Motor neuron (in vitro differentiated cells): ENCODE measurements around the gene ROPN1L. TPM values are rescaled to one million over a fixed set of nuclear protein-coding genes. Genes with fewer than 3 reads are reported as not detected.

Experiments used
- ATAC-seq, 8 experiments: fragments of 200-7000 bp; cut with Tn5 transposase; replicated peaks in 6 of 8; 2 replicates each; pipeline ENCODE4 v1.8.0; 2021; ENCODE audit warnings: mild to moderate bottlenecking in 8 of 8, moderate library complexity in 8 of 8
- H3K27ac ChIP-seq, 2 donors: fragments of 250-450 bp; sonication (Bioruptor Pico); 2 replicates each; pipeline ENCODE4 v1.9.0; 2021; ENCODE audit warnings: antibody characterized with exemption in 2 of 2, mild to moderate bottlenecking in 2 of 2, moderate library complexity in 1 of 2
- H3K4me1 ChIP-seq, 2 donors: fragments of 250-450 bp; sonication (Bioruptor Pico); replicated peaks in 1 of 2; 2 replicates each; pipeline ENCODE4 v1.6.1; 2021; ENCODE audit warnings: antibody characterized with exemption in 2 of 2, mild to moderate bottlenecking in 2 of 2, moderate library complexity in 1 of 2
- H3K4me3 ChIP-seq, 5 donors: fragments of 250-450 bp; sonication (Bioruptor Pico); 2 replicates each; pipeline ENCODE4 v1.9.0; 2021; ENCODE audit warnings: antibody characterized with exemption in 5 of 5, mild to moderate bottlenecking in 5 of 5, moderate library complexity in 4 of 5
- WGBS, 10 experiments: fragments of 450-650 bp; shearing (Covaris generic); methylation state at CpG; one replicate each; pipeline ENCODE4 v1.0.0; 2022; 5-methylcytosine and 5-hydroxymethylcytosine counted together
- in situ Hi-C, 9 experiments: fragments of 400-800 bp; cut with MboI; loops; one replicate each; pipeline ENCODE4 v1.15.0; 2021; ENCODE audit warnings: low sequenced_read_pairs in 9 of 9, low pct_unique_long_range_greater_than_20kb in 2 of 9; ENCODE audit not compliant: unreplicated experiment in 9 of 9
- total RNA-seq, 8 experiments: library from RNA; unstranded; fragments of 300-600 nt; gene quantifications; 2 replicates each; pipeline versions ENCODE4 v1.2.3 to v1.2.4, GENCODE V29; 2022

The ROPN1L gene
- total RNA-seq, 8 experiments from 2014 or later: 1.1 to 25.7 (median 2.2) TPM; not detected in 1

DNA sequence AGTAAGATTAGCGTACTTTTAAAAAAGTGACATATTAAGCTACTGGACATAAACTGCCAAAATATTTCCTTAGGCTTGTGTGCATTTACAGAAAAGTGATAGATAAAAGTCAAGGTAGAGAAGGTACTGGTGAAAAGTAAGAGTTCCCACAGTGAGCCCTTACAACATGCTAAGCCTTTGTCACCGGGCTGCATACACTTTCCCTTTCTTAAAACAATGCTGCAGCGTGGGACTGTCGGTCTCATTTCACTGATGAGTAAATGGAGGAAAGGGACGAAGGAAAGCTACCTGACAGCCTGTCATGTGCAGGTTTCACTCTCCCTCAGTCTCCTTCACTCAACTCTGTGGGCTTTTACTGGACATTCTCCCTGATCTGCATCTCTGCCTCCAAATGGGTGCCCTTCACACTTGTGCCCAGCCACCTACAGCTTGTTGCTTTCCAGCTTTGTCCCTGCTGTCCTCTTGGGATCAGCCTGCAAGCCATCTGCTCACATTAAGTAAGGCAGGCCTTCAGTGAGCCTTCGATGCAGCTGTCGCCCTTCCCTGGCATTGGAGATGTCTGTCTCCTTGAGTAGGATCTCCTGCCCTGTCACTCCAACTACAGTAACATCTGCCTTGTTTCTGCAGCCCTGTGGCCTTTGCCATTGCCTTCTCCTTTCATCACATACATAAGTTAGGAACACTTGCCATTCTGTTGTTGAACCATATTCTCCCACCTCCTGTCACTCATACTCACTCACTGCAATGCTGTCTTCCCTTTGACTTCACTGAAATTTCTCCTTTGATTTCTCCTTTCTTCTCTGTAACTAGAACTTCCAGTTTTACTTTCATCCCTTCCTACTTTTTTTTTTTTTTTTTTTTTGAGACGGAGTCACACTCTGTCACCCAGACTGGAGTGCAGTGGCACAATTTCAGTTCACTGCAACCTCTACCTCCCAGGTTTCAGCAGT lies 9.3 kb upstream of the ROPN1L start:
- Histone ChIP-seq H3K4me1 (no peaks in the 10 kb centered on the region), H3K4me3 (no peak overlapping the region), H3K27ac (peak overlapping the region in 1 of 2 donors; percentile 30)
- in situ Hi-C loops: loop anchor here in 1 of 9 experiments (25.0 kb wide), 1 partner anchor 170 kb away; the partner anchor contains the start of gene CCT5
- 65 to 100% (median 98%) methylated on average over 1 to 8 of the region's 8 CpGs for WGBS, 10 experiments
- no peak for ATAC-seq

DNA sequence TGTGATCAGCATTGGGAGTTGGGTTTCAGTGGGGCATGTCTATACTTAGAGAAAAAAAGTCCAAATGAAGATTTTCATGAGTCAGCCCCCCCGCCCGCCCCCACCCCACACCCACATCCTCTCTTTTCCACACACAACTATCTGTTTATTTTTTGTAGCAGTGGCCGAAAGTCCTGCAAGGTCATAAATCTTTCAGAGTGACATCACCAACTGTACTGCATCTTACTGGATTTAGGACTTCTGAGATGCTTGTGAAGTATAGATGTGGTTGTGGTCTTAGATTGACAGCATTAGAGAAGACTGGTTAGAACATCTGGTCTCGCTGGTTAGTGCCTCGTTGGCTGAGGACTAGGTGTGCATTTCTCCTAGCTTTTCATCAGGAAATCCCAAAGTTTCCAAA lies 7.3 kb upstream of the ROPN1L start:
- WGBS, 10 experiments: 66 to 100% (median 92%) methylated on average over 1 to 3 of the region's 5 CpGs; no CpG with 5 or more reads in 3 of the 10 experiments
- Histone ChIP-seq H3K4me1 (no peaks in the 10 kb centered on the region), H3K4me3 (no peak overlapping the region), H3K27ac (no peak overlapping the region)
- in situ Hi-C loops: loop anchor here in 1 of 9 experiments (25.0 kb wide), 1 partner anchor 172 kb away; the partner anchor contains the start of gene CCT5
- no peak for ATAC-seq

GRCh38 chr5:10438301-10438700 lies 3.4 kb upstream of the ROPN1L start:
- ATAC-seq: no peak
- peaks cover 3 to 4% of the 10 kb centered on the region in 2 donors for H3K4me1 ChIP-seq
- in situ Hi-C loops: loop anchor here in 1 of 9 experiments (25.0 kb wide), 1 partner anchor 176 kb away; the partner anchor contains the start of gene CCT5
- H3K4me3 ChIP-seq: no peak overlapping the region
- 72 to 100% (median 95%) methylated on average over 2 to 4 of the region's 4 CpGs; no CpG with 5 or more reads in 2 of the 10 experiments for WGBS, 10 experiments
- no peak overlapping the region for H3K27ac ChIP-seq

- in situ Hi-C loops: loop anchor here in 1 of 9 experiments (25.0 kb wide), 1 partner anchor 177 kb away; the partner anchor contains the start of gene CCT5
- H3K4me3 ChIP-seq: no peak overlapping the region
- no peak for ATAC-seq
- peaks cover 3 to 4% of the 10 kb centered on the region in 2 donors for H3K4me1 ChIP-seq
- 50 to 100% (median 83%) methylated on average over 1 to 4 of the region's 4 CpGs for WGBS, 10 experiments
- no peak overlapping the region for H3K27ac ChIP-seq
Observed at GRCh38 chr5:10439692-10440091, 2.0 kb upstream of the ROPN1L start.

GRCh38 chr5:10440367-10440990 lies 1.2 kb upstream of the ROPN1L start:
- Histone ChIP-seq H3K4me1 (peaks cover 3 to 4% of the 10 kb centered on the region in 2 donors), H3K27ac (no peak overlapping the region), H3K4me3 (peak overlapping the region in 3 of 5 donors; percentile 56 to 64 (median 62))
- WGBS, 10 experiments: 61 to 93% (median 79%) methylated on average over 2 to 12 of the region's 16 CpGs
- in situ Hi-C loops: loop anchor here in 1 of 9 experiments (25.0 kb wide), 1 partner anchor 178 kb away; the partner anchor contains the start of gene CCT5
- no peak for ATAC-seq

DNA sequence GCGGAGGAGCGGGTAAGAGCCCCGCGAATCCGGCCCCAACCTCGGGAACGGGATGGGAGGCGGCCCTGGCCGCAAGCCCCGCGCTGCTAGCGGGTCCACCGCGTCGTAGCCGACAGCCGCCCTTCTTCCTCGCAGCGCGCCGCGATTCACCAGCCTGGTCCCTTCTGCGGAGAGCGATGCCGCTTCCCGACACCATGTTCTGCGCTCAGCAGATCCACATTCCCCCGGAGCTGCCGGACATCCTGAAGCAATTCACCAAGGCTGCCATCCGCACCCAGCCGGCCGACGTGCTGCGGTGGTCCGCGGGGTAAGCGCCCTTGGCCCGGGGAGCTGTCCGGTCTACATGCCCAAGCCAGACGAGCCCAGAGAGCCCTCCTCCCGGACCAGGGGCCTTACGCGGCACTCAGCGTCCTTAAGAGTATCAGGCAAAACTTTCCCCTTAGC lies 335 bp downstream of the ROPN1L start:
- no peak overlapping the region for H3K27ac ChIP-seq
- peak; percentile 57 to 75 (median 70) for ATAC-seq
- in situ Hi-C loops: loop anchor here in 1 of 9 experiments (25.0 kb wide), 1 partner anchor 180 kb away; the partner anchor contains the start of gene CCT5
- peaks cover 3 to 4% of the 10 kb centered on the region in 2 donors for H3K4me1 ChIP-seq
- peak overlapping the region; percentile 54 to 71 (median 62) for H3K4me3 ChIP-seq
- WGBS, 10 experiments: 0 to 18% (median 4%) methylated on average over 3 to 19 of the region's 44 CpGs; no CpG with 5 or more reads in 5 of the 10 experiments

- Histone ChIP-seq H3K27ac (no peak overlapping the region), H3K4me1 (peaks cover 3 to 4% of the 10 kb centered on the region in 2 donors), H3K4me3 (peak overlapping the region in 3 of 5 donors; percentile 56 to 71 (median 64))
- in situ Hi-C loops: loop anchor here in 1 of 9 experiments (25.0 kb wide), 1 partner anchor 180 kb away; the partner anchor contains the start of gene CCT5
- 0 to 74% (median 23%) methylated on average over 1 to 4 of the region's 4 CpGs for WGBS, 10 experiments
- no peak for ATAC-seq
Observed at GRCh38 chr5:10442576-10442975, 897 bp downstream of the ROPN1L start.

- no peak for ATAC-seq
- in situ Hi-C loops: loop anchor here in 1 of 9 experiments (25.0 kb wide), 1 partner anchor 183 kb away; the partner anchor contains the start of gene CCT5
- Histone ChIP-seq H3K4me3 (no peak overlapping the region), H3K27ac (no peak overlapping the region), H3K4me1 (peaks cover 3 to 4% of the 10 kb centered on the region in 2 donors)
- 43 to 96% (median 79%) methylated on average over 2 to 8 of the region's 8 CpGs; no CpG with 5 or more reads in 1 of the 10 experiments for WGBS, 10 experiments
Observed at GRCh38 chr5:10445352-10445751, 3.7 kb downstream of the ROPN1L start.

GRCh38 chr5:10446490-10446889 lies 4.8 kb downstream of the ROPN1L start:
- Histone ChIP-seq H3K4me3 (no peak overlapping the region), H3K4me1 (peaks cover 0 to 4% of the 10 kb centered on the region in 2 donors), H3K27ac (no peak overlapping the region)
- no peak for ATAC-seq
- WGBS, 10 experiments: 27 to 100% (median 50%) methylated on average over 1 to 5 of the region's 7 CpGs; no CpG with 5 or more reads in 1 of the 10 experiments
- in situ Hi-C loops: loop anchor here in 1 of 9 experiments (25.0 kb wide), 1 partner anchor 184 kb away; the partner anchor contains the start of gene CCT5

- WGBS, 10 experiments: 50 to 100% (median 83%) methylated on average over 1 to 4 of the region's 4 CpGs; no CpG with 5 or more reads in 3 of the 10 experiments
- Histone ChIP-seq H3K4me1 (peaks cover 0 to 4% of the 10 kb centered on the region in 2 donors), H3K27ac (no peak overlapping the region), H3K4me3 (no peak overlapping the region)
- in situ Hi-C loops: loop anchor here in 1 of 9 experiments (25.0 kb wide), 1 partner anchor 185 kb away; the partner anchor contains the start of gene CCT5
- no peak for ATAC-seq
Observed at GRCh38 chr5:10447041-10447440, 5.4 kb downstream of the ROPN1L start.

DNA sequence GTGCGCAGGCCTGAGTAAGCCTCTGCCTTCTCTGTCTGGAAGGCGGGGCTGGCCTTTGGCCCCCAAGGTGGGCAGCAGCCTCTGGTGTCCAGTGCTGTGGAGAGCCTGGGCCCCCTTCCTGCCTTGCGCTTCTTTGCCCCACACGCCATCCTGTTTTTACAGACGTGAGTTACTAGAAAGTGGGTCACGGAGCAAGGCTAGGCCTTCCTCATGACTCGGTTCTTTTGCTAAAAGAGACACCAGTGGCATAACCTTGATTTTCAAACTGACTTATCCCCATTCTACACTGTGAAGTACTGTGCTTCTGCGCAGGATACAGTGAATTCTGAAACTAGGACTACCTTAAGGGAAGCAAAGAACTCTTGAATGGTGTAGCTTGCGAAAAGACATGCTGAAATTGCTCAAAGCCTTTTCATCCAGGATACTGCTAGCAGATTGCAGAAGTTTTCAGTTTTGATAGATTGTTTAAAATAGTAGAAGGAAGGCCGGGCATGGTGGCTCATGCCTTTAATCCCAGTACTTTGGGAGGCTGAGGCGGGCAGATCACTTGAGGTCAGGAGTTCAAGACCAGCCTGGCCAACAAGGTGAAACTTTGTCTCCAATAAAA lies 7.2 kb downstream of the ROPN1L start:
- Histone ChIP-seq H3K4me3 (no peak overlapping the region), H3K4me1 (peaks cover 2 to 3% of the 10 kb centered on the region in 2 donors), H3K27ac (no peak overlapping the region)
- no peak for ATAC-seq
- in situ Hi-C loops: loop anchor here in 1 of 9 experiments (25.0 kb wide), 1 partner anchor 187 kb away; the partner anchor contains the start of gene CCT5
- WGBS, 10 experiments: 92 to 100% (median 95%) methylated on average over 2 to 10 of the region's 11 CpGs; no CpG with 5 or more reads in 3 of the 10 experiments
